IgD-negative memory B cell (primary cell): Measurements from ENCODE around the gene CHRNA7. TPM values are rescaled to one million over a fixed set of nuclear protein-coding genes. Genes with fewer than 3 reads are reported as not detected.
A peak's percentile ranks its signal among the peaks of the same experiment; 100 is the strongest.

Experiments used
- H3K27ac Mint-ChIP-seq, 3 donors: one replicate each; pipeline ENCODE4 v1.8.0; 2020 to 2022; ENCODE audit warnings: mild to moderate bottlenecking in 3 of 3, mixed read lengths in 3 of 3, moderate library complexity in 1 of 3
- H3K27me3 Mint-ChIP-seq: one replicate; pipeline ENCODE4 v1.8.0; 2021; ENCODE audit warnings: mixed read lengths
- H3K36me3 Mint-ChIP-seq: one replicate; pipeline ENCODE4 v1.8.0; 2020; ENCODE audit warnings: mild to moderate bottlenecking, mixed read lengths
- H3K4me1 Mint-ChIP-seq, 3 donors: one replicate each; pipeline ENCODE4 v1.8.0; 2020 to 2022; ENCODE audit warnings: mixed read lengths in 3 of 3, mild to moderate bottlenecking in 1 of 3
- H3K4me3 Mint-ChIP-seq, 4 donors: one replicate each; pipeline ENCODE4 v1.8.0; 2020 to 2022; ENCODE audit warnings: mild to moderate bottlenecking in 4 of 4, mixed read lengths in 4 of 4, moderate library complexity in 3 of 4
- H3K9me3 Mint-ChIP-seq, 3 donors: one replicate each; pipeline ENCODE4 v1.8.0; 2020 to 2021; ENCODE audit warnings: mixed read lengths in 3 of 3, mild to moderate bottlenecking in 1 of 3
- polyA plus RNA-seq: library from polyadenylated mRNA; unstranded; fragments of 300-500 nt; fragmentation: Illumina TruSeq; gene quantifications from one replicate; pipeline ENCODE4 v1.2.3, GENCODE V29; 2021

Gene CHRNA7
- polyA plus RNA-seq, 1 donor from 2014 or later = not detected

DNA sequence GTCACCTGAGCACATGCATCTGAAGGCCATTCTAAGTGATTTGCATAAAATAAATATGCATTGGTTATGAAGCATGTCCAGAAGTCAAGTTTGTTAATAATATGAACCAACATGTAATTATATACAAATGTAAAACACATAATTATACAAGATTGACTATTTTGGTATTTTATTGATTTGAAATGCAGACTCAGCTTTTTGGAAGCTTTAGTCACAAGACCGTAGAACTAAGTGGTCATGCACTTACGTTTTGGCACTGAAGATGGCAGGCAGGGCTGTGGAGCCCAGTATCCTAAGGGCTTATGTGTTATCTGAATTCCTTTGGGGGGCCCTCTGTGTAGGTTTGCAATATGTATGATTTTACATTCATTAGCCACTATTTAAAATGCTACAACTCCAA, 5.0 kb downstream of the CHRNA7 start:
- no peaks in the 10 kb centered on the region for H3K36me3 Mint-ChIP-seq
- peaks cover 0 to 7% (median 0%) of the 10 kb centered on the region in 3 donors for H3K4me1 Mint-ChIP-seq
- peaks cover 0 to 3% (median 0%) of the 10 kb centered on the region in 3 donors for H3K9me3 Mint-ChIP-seq
- peaks cover 14% of the 10 kb centered on the region for H3K27me3 Mint-ChIP-seq
- no peak overlapping the region for H3K27ac Mint-ChIP-seq
- H3K4me3 Mint-ChIP-seq = no peak overlapping the region

- Mint-ChIP-seq H3K9me3 (peaks cover 0 to 2% (median 0%) of the 10 kb centered on the region in 3 donors), H3K4me3 (no peak overlapping the region), H3K27me3 (peaks cover 6% of the 10 kb centered on the region), H3K36me3 (no peaks in the 10 kb centered on the region), H3K27ac (no peak overlapping the region), H3K4me1 (no peaks in the 10 kb centered on the region)
These were observed 6.7 kb downstream of the CHRNA7 start for GRCh38 chr15:32036971-32037370.

GRCh38 chr15:32041294-32041693, 11.0 kb downstream of the CHRNA7 start:
- Mint-ChIP-seq H3K27ac (no peak overlapping the region), H3K36me3 (no peaks in the 10 kb centered on the region), H3K27me3 (peaks cover 5% of the 10 kb centered on the region), H3K4me1 (no peaks in the 10 kb centered on the region), H3K4me3 (no peak overlapping the region), H3K9me3 (peaks cover 0 to 2% (median 0%) of the 10 kb centered on the region in 3 donors)

DNA sequence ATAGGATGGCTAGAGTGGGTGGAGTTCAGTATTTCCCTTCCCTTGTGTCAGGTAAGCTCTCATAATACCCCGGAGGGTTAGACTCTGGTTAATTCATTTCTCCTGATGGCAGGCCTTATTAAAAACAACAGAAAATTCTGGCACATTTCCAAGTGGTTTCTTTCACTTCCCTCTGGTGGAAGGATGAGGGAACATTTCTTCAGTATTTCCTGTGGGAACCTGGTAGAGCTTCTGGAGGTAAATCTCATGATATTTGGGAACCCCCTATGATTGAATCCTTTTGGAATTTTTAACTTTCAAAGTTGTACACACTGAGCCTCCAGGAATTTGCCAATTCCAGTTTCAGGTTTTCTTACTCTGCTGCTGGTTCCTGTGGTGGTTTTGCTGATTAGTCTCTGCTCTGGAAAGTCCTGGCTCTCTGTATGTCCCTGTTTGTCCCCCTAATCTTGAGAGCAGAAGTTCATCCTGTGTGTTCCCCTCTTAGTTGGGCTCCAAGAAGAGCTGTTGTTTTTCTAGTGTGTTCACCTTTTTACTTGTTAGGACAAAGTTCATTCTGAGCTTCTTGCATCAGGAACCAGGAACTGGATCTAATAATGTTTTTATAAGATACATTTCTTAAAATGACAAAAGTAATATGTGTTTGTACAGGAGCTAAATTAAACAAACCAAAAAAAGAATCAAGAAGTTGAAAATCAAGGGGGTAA, 12.1 kb downstream of the CHRNA7 start:
- no peaks in the 10 kb centered on the region for H3K4me1 Mint-ChIP-seq
- H3K9me3 Mint-ChIP-seq = peaks cover 0 to 2% (median 0%) of the 10 kb centered on the region in 3 donors
- H3K27me3 Mint-ChIP-seq = peaks cover 5% of the 10 kb centered on the region
- peak overlapping the region in 1 of 3 donors; percentile 39 for H3K27ac Mint-ChIP-seq
- H3K36me3 Mint-ChIP-seq = no peaks in the 10 kb centered on the region
- no peak overlapping the region for H3K4me3 Mint-ChIP-seq

GRCh38 chr15:32053719-32054118, 23.4 kb downstream of the CHRNA7 start:
- no peak overlapping the region for H3K4me3 Mint-ChIP-seq
- no peaks in the 10 kb centered on the region for H3K4me1 Mint-ChIP-seq
- peaks cover under 1 to 4% (median 3%) of the 10 kb centered on the region in 3 donors for H3K9me3 Mint-ChIP-seq
- H3K27ac Mint-ChIP-seq = no peak overlapping the region
- peaks cover 5% of the 10 kb centered on the region for H3K27me3 Mint-ChIP-seq
- peaks cover 2% of the 10 kb centered on the region for H3K36me3 Mint-ChIP-seq

GRCh38 chr15:32057876-32058425, 27.6 kb downstream of the CHRNA7 start:
- H3K4me1 Mint-ChIP-seq = no peaks in the 10 kb centered on the region
- H3K4me3 Mint-ChIP-seq = no peak overlapping the region
- no peaks in the 10 kb centered on the region for H3K9me3 Mint-ChIP-seq
- peaks cover 2% of the 10 kb centered on the region for H3K27me3 Mint-ChIP-seq
- H3K27ac Mint-ChIP-seq = no peak overlapping the region
- H3K36me3 Mint-ChIP-seq = no peaks in the 10 kb centered on the region

DNA sequence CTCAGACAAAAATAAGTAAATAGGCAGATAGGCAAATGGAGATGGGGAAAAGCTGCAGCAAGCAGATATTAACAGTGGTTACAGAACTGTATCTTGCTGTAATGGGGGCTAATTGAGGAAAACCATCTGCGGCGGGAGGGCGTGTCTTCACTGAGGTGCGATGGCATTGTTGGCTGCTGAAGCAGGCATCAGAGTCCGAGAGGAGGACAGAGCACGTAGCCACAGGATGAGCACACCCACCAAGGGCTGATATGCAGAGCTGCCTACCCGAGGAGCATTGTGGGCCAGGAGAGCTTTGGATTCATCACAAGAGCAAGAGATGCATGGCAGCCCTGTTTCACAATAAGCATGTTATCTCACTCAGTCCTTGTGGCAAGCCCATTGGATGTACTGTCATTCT, 30.4 kb downstream of the CHRNA7 start:
- H3K27ac Mint-ChIP-seq = no peak overlapping the region
- no peaks in the 10 kb centered on the region for H3K36me3 Mint-ChIP-seq
- peaks cover 5% of the 10 kb centered on the region for H3K27me3 Mint-ChIP-seq
- peaks cover 0 to 2% (median 0%) of the 10 kb centered on the region in 3 donors for H3K9me3 Mint-ChIP-seq
- no peak overlapping the region for H3K4me3 Mint-ChIP-seq
- no peaks in the 10 kb centered on the region for H3K4me1 Mint-ChIP-seq

- Mint-ChIP-seq H3K4me3 (no peak overlapping the region), H3K9me3 (peaks cover 5 to 39% (median 19%) of the 10 kb centered on the region in 3 donors), H3K4me1 (no peaks in the 10 kb centered on the region)
These were observed 36.8 kb downstream of the CHRNA7 start for GRCh38 chr15:32067115-32067514.

DNA sequence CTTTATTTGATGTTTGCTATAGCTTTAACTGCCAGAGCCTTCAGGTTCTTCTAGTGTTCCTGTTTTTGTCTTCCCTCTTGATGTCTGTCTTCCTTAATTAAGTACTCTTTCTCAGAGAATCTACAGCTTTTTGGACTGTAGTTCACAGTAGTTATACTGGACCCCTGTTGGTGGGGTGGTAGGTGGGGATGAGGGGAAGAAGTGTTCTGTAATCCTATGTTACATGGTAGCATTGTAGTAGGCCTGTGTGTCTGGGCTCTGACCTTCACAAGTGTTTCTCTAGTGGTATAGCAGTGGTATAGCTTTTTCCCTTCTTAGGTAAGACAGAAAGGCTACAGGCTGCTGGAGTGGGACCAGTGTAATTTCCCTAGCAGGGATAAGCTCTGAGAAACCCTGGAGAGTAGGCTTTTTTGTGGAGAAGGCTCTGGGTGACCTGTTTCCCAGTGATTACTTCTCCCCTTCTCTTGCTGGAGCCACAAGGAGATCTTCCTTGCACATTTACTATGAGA, 59.6 kb downstream of the CHRNA7 start:
- Mint-ChIP-seq H3K36me3 (no peaks in the 10 kb centered on the region), H3K27ac (no peak overlapping the region), H3K9me3 (peaks cover 0 to 8% (median 2%) of the 10 kb centered on the region in 3 donors), H3K4me3 (no peak overlapping the region), H3K27me3 (peaks cover 10% of the 10 kb centered on the region), H3K4me1 (no peaks in the 10 kb centered on the region)

More at GRCh38 chr15:32067115-32067514, 36.8 kb downstream of the CHRNA7 start:
- no peak overlapping the region for H3K27ac Mint-ChIP-seq
- peaks cover 4% of the 10 kb centered on the region for H3K36me3 Mint-ChIP-seq
- peaks cover 4% of the 10 kb centered on the region for H3K27me3 Mint-ChIP-seq

GRCh38 chr15:32091505-32092380, 61.4 kb downstream of the CHRNA7 start:
- Mint-ChIP-seq H3K4me3 (no peak overlapping the region), H3K36me3 (peaks cover 2% of the 10 kb centered on the region), H3K4me1 (no peaks in the 10 kb centered on the region), H3K9me3 (peaks cover 0 to 5% (median 2%) of the 10 kb centered on the region in 3 donors), H3K27ac (no peak overlapping the region), H3K27me3 (peaks cover 12% of the 10 kb centered on the region)

GRCh38 chr15:32096213-32096612, 65.9 kb downstream of the CHRNA7 start:
- no peaks in the 10 kb centered on the region for H3K9me3 Mint-ChIP-seq
- no peak overlapping the region for H3K27ac Mint-ChIP-seq
- H3K4me3 Mint-ChIP-seq = no peak overlapping the region
- peaks cover 20% of the 10 kb centered on the region for H3K27me3 Mint-ChIP-seq
- no peaks in the 10 kb centered on the region for H3K4me1 Mint-ChIP-seq
- H3K36me3 Mint-ChIP-seq = peaks cover 2% of the 10 kb centered on the region

DNA sequence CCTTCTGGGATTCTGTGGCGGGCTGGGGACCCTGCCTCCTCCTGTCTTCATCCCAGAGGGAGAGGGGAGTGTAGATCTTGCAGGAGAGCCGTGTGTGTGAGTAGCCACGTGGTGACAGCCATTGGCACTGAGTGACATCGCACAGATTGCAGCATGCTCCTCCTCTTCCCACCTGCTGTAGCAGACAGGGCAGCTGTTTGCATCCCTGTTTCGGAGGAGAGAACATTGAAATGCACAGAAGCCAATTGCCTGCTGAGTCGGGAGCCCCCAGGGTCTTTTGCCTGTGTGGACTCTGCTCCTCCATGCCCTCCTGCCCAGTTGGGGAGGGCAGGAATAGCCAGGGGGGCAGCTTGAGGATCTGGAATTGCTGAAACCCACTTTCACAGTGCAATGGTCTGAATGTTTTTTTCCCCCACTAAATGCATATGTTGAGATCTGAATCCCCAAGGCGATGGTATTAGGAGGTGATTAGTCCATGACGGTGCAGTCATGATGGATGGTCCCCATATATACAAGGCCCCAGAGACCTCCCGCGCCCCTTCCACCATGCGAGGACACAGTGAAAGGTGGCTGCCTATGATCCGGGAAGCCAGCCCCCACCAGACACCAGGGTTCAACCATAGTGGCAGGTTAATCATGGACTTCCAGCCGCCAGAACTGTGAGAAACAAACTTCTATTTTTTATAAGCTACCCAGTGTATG, 66.8 kb downstream of the CHRNA7 start:
- H3K9me3 Mint-ChIP-seq = no peaks in the 10 kb centered on the region
- H3K27me3 Mint-ChIP-seq = peaks cover 20% of the 10 kb centered on the region
- H3K36me3 Mint-ChIP-seq = peaks cover 2% of the 10 kb centered on the region
- no peak overlapping the region for H3K4me3 Mint-ChIP-seq
- H3K27ac Mint-ChIP-seq = no peak overlapping the region
- H3K4me1 Mint-ChIP-seq = no peaks in the 10 kb centered on the region

DNA sequence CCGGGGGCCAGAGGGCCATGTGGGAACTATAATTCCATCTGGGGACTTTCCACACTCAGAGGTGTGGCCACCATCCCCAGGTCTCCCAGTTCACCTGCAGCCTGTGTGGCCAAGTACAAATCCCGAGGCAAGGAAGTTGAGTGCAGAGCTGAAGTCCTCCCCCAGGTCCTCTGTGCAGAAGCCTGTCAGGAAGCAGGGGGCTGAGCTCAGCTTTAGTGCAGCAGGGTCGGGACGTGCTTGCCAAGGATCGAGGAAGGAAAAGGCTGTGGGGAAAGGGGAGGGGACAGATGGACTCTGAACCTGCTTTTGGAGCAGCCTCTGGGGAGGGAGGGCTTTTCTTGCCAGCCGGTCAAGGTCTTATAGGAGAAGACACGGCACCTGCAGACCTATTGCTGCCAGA, 67.7 kb downstream of the CHRNA7 start:
- no peak overlapping the region for H3K4me3 Mint-ChIP-seq
- H3K27ac Mint-ChIP-seq = no peak overlapping the region
- H3K27me3 Mint-ChIP-seq = peaks cover 15% of the 10 kb centered on the region
- no peaks in the 10 kb centered on the region for H3K9me3 Mint-ChIP-seq
- H3K36me3 Mint-ChIP-seq = peaks cover 2% of the 10 kb centered on the region
- no peaks in the 10 kb centered on the region for H3K4me1 Mint-ChIP-seq

DNA sequence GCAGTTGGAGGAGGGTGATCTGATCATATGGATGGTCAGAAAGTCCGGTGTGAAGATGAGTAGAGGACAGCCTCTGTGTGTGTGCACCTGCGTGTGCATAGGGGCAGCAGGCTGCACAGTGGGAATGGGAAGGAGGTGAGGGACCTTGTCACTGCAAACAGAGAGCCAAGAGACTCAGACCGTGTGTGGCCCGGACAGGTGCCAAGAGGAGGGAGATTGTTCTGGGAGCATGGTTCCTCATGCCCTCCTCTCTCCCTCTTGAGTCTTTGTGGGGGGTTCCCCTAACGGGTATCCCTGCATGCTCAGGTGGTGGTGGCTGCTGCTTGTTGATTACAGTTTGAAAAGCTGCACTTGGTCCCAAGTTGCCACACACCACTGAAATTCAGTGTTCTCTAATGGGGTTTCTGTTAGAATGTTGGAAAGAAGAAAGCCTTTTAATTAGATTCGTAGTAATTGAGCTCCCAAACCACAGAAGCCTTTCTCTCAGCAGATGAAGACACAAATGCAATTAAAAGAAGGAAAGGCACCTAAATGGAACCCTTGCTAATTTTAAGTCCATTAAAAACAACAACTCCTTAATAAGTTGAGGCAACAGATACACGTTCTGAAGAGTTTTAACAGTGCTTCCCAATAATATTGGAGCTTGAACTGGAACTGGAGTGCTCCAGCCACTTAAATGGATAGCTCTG, 68.9 kb downstream of the CHRNA7 start:
- peaks cover 0 to 2% (median 0%) of the 10 kb centered on the region in 3 donors for H3K9me3 Mint-ChIP-seq
- peaks cover 2% of the 10 kb centered on the region for H3K36me3 Mint-ChIP-seq
- peaks cover 18% of the 10 kb centered on the region for H3K27me3 Mint-ChIP-seq
- H3K27ac Mint-ChIP-seq = no peak overlapping the region
- no peaks in the 10 kb centered on the region for H3K4me1 Mint-ChIP-seq
- no peak overlapping the region for H3K4me3 Mint-ChIP-seq
